Measurements from ENCODE around the gene KLF11.
A peak's percentile ranks its signal among the peaks of the same experiment; 100 is the strongest.
"Not testable (repeated sequence)": the region's sequence is repeated elsewhere in the genome, so short reads cannot be mapped to it uniquely, and the experiment has no call there.

The KLF11 gene

GRCh38 chr2:10022966-10023662, 20.2 kb upstream of the KLF11 start:
- TF ChIP-seq POU2F2 (IDR thresholded peaks at IDR 0.05; ENCODE audit: low read depth, low read length) (no peak), PAX5 (IDR thresholded peaks at IDR 0.05; ENCODE audit: insufficient read depth, low read length, severe bottlenecking) (no peak), SPI1 (IDR thresholded peaks at IDR 0.05; ENCODE audit: low read depth, low read length) (no peak), POLR2AphosphoS5 (IDR thresholded peaks at IDR 0.05; ENCODE audit: low read depth, low read length) (no peak), POLR2A (IDR thresholded peaks at IDR 0.05; ENCODE audit: low read depth, low read length) (no peak), TAF1 (IDR thresholded peaks at IDR 0.05; ENCODE audit: low read depth, low read length) (no peak)

GRCh38 chr2:10026940-10027569, 16.3 kb upstream of the KLF11 start:
- no peak for TF ChIP-seq TAF1 (IDR thresholded peaks at IDR 0.05; ENCODE audit: low read depth, low read length)
- no peak for TF ChIP-seq SPI1 (IDR thresholded peaks at IDR 0.05; ENCODE audit: low read depth, low read length)
- TF ChIP-seq POLR2A (IDR thresholded peaks at IDR 0.05; ENCODE audit: low read depth, low read length), result no peak
- TF ChIP-seq POU2F2 (IDR thresholded peaks at IDR 0.05; ENCODE audit: low read depth, low read length), result no peak
- no peak for TF ChIP-seq PAX5 (IDR thresholded peaks at IDR 0.05; ENCODE audit: insufficient read depth, low read length, severe bottlenecking)
- FAIRE-seq, result no peak
- no peak for DNase-seq (ENCODE audit: insufficient read length, low spot score)

More at GRCh38 chr2:10022966-10023662, 20.2 kb upstream of the KLF11 start:
- DNase-seq (ENCODE audit: insufficient read length, low spot score), result no peak
- no peak for FAIRE-seq

GRCh38 chr2:10027660-10028330, 15.6 kb upstream of the KLF11 start:
- no peak for FAIRE-seq
- no peak for TF ChIP-seq POU2F2 (IDR thresholded peaks at IDR 0.05; ENCODE audit: low read depth, low read length)
- TF ChIP-seq TAF1 (IDR thresholded peaks at IDR 0.05; ENCODE audit: low read depth, low read length), result no peak
- no peak for TF ChIP-seq PAX5 (IDR thresholded peaks at IDR 0.05; ENCODE audit: insufficient read depth, low read length, severe bottlenecking)
- no peak for TF ChIP-seq SPI1 (IDR thresholded peaks at IDR 0.05; ENCODE audit: low read depth, low read length)
- TF ChIP-seq POLR2AphosphoS5 (IDR thresholded peaks at IDR 0.05; ENCODE audit: low read depth, low read length), result no peak
- no peak for DNase-seq (ENCODE audit: insufficient read length, low spot score)

GRCh38 chr2:10028407-10028987, 14.9 kb upstream of the KLF11 start:
- TF ChIP-seq POU2F2 (IDR thresholded peaks at IDR 0.05; ENCODE audit: low read depth, low read length) (no peak), POLR2A (IDR thresholded peaks at IDR 0.05; ENCODE audit: low read depth, low read length) (no peak), POLR2AphosphoS5 (IDR thresholded peaks at IDR 0.05; ENCODE audit: low read depth, low read length) (no peak)
- no peak for DNase-seq (ENCODE audit: insufficient read length, low spot score)
- no peak for FAIRE-seq

GRCh38 chr2:10028988-10029874, 14.1 kb upstream of the KLF11 start:
- DNase-seq (ENCODE audit: insufficient read length, low spot score), result peak; percentile 66
- peak; percentile 58 for FAIRE-seq

GRCh38 chr2:10029875-10030223, 13.5 kb upstream of the KLF11 start:
- TF ChIP-seq POLR2AphosphoS5 (IDR thresholded peaks at IDR 0.05; ENCODE audit: low read depth, low read length), result no peak
- no peak for TF ChIP-seq PAX5 (IDR thresholded peaks at IDR 0.05; ENCODE audit: insufficient read depth, low read length, severe bottlenecking)
- no peak for TF ChIP-seq POLR2A (IDR thresholded peaks at IDR 0.05; ENCODE audit: low read depth, low read length)
- TF ChIP-seq SPI1 (IDR thresholded peaks at IDR 0.05; ENCODE audit: low read depth, low read length), result no peak
- TF ChIP-seq POU2F2 (IDR thresholded peaks at IDR 0.05; ENCODE audit: low read depth, low read length), result no peak
- no peak for TF ChIP-seq TAF1 (IDR thresholded peaks at IDR 0.05; ENCODE audit: low read depth, low read length)
- DNase-seq (ENCODE audit: insufficient read length, low spot score) (no peak), FAIRE-seq (no peak)

More at GRCh38 chr2:10028988-10029874, 14.1 kb upstream of the KLF11 start:
- TF ChIP-seq SPI1 (IDR thresholded peaks at IDR 0.05; ENCODE audit: low read depth, low read length), result peak; percentile 62; the same call in 1 of the 2 replicates
- TF ChIP-seq POLR2AphosphoS5 (IDR thresholded peaks at IDR 0.05; ENCODE audit: low read depth, low read length), result no peak

GRCh38 chr2:10030311-10030736, 13.0 kb upstream of the KLF11 start:
- no peak for FAIRE-seq
- no peak for TF ChIP-seq POLR2AphosphoS5 (IDR thresholded peaks at IDR 0.05; ENCODE audit: low read depth, low read length)
- DNase-seq (ENCODE audit: insufficient read length, low spot score), result no peak

GRCh38 chr2:10030798-10031197, 12.6 kb upstream of the KLF11 start:
- not testable (repeated sequence) for DNase-seq (ENCODE audit: insufficient read length, low spot score); FAIRE-seq

- DNase-seq (ENCODE audit: insufficient read length, low spot score) (no peak), FAIRE-seq (no peak)
- TF ChIP-seq TAF1 (IDR thresholded peaks at IDR 0.05; ENCODE audit: low read depth, low read length) (no peak), POLR2A (IDR thresholded peaks at IDR 0.05; ENCODE audit: low read depth, low read length) (no peak), SPI1 (IDR thresholded peaks at IDR 0.05; ENCODE audit: low read depth, low read length) (no peak), POU2F2 (IDR thresholded peaks at IDR 0.05; ENCODE audit: low read depth, low read length) (no peak), POLR2AphosphoS5 (IDR thresholded peaks at IDR 0.05; ENCODE audit: low read depth, low read length) (no peak), PAX5 (IDR thresholded peaks at IDR 0.05; ENCODE audit: insufficient read depth, low read length, severe bottlenecking) (no peak)
Observed at GRCh38 chr2:10031886-10032745, 11.2 kb upstream of the KLF11 start.

All from GM12891 (cell line).